HG02870 (cell line): ENCODE results near the gene FUT6.
"Not testable (repeated sequence)": the region's sequence is repeated elsewhere in the genome, so short reads cannot be mapped to it uniquely, and the experiment has no call there.

ENCODE experiments used
- ATAC-seq: cut with Tn5 transposase; IDR thresholded peaks from one replicate; pipeline ENCODE4 v1.9.1; 2021; ENCODE audit warnings: mild to moderate bottlenecking, moderate library complexity; ENCODE audit not compliant: unreplicated experiment

FUT6 gene

GRCh38 chr19:5788422-5788821, 51.1 kb downstream of the FUT6 start:
- ATAC-seq = no peak

- ATAC-seq = no peak
These were observed 51.9 kb downstream of the FUT6 start for GRCh38 chr19:5787409-5788182.

- no peak for ATAC-seq
These were observed 52.7 kb downstream of the FUT6 start for GRCh38 chr19:5786593-5787408.

GRCh38 chr19:5785423-5785822, 54.1 kb downstream of the FUT6 start:
- no peak for ATAC-seq

- no peak for ATAC-seq
These were observed 54.8 kb downstream of the FUT6 start, which contains the start of gene PRR22 for GRCh38 chr19:5784581-5785147. Gene PRR22 (minus strand): TSS chr19:5784746. CDS start chr19:5784660, 86 bp downstream.

GRCh38 chr19:5782945-5783919, 56.3 kb downstream of the FUT6 start:
- ATAC-seq = no peak

- ATAC-seq = no peak
These were observed 57.2 kb downstream of the FUT6 start for GRCh38 chr19:5782322-5782721.

- ATAC-seq = not testable (repeated sequence)
These were observed 58.6 kb downstream of the FUT6 start for GRCh38 chr19:5780916-5781315.
